Memory B cell (primary cell): ENCODE results near the gene BSND.
A peak's percentile ranks its signal among the peaks of the same experiment; 100 is the strongest.
"Not testable (repeated sequence)": the region's sequence is repeated elsewhere in the genome, so short reads cannot be mapped to it uniquely, and the experiment has no call there.

ENCODE experiments used
- ATAC-seq: fragments of 150-1000 bp; cut with Tn5 transposase; 2 replicates; pipeline ENCODE4 v1.10.0; 2021; ENCODE audit warnings: low read depth, mild to moderate bottlenecking, moderate library complexity
- DNase-seq, 2 donors: peaks; one replicate each; pipeline ENCODE4 v3.0.0; 2022; ENCODE audit warnings: low spot score in 2 of 2
- H3K27ac Mint-ChIP-seq: one replicate; pipeline ENCODE4 v1.8.0; 2022; ENCODE audit warnings: mild to moderate bottlenecking, moderate library complexity, mixed read lengths
- H3K27me3 Mint-ChIP-seq: one replicate; pipeline ENCODE4 v1.8.0; 2022; ENCODE audit warnings: mixed read lengths
- H3K36me3 Mint-ChIP-seq: one replicate; pipeline ENCODE4 v1.8.0; 2022; ENCODE audit warnings: mild to moderate bottlenecking, mixed read lengths
- H3K4me1 Mint-ChIP-seq: one replicate; pipeline ENCODE4 v1.8.0; 2022; ENCODE audit warnings: mixed read lengths
- H3K4me3 Mint-ChIP-seq: one replicate; pipeline ENCODE4 v1.8.0; 2022; ENCODE audit warnings: mild to moderate bottlenecking, moderate library complexity, mixed read lengths
- H3K9me3 Mint-ChIP-seq: one replicate; pipeline ENCODE4 v1.8.0; 2022; ENCODE audit warnings: mixed read lengths

Gene BSND

GRCh38 chr1:55007625-55008024 lies 8.9 kb downstream of the BSND start:
- Mint-ChIP-seq H3K4me1 (no peaks in the 10 kb centered on the region), H3K27ac (no peak overlapping the region), H3K36me3 (no peaks in the 10 kb centered on the region), H3K4me3 (no peak overlapping the region), H3K9me3 (no peaks in the 10 kb centered on the region), H3K27me3 (peaks cover 5% of the 10 kb centered on the region)
- DNase-seq (no peak), ATAC-seq (no peak)

- H3K36me3 Mint-ChIP-seq, result no peaks in the 10 kb centered on the region
- no peaks in the 10 kb centered on the region for H3K9me3 Mint-ChIP-seq
- DNase-seq (no peak), ATAC-seq (no peak)
- H3K4me3 Mint-ChIP-seq, result no peak overlapping the region
- H3K4me1 Mint-ChIP-seq, result no peaks in the 10 kb centered on the region
- no peak overlapping the region for H3K27ac Mint-ChIP-seq
- H3K27me3 Mint-ChIP-seq, result peaks cover 9% of the 10 kb centered on the region
Observed at GRCh38 chr1:55010194-55010886, 11.6 kb downstream of the BSND start.

- no peaks in the 10 kb centered on the region for H3K36me3 Mint-ChIP-seq
- no peak for DNase-seq
- no peak for ATAC-seq
Observed at GRCh38 chr1:55010887-55011217, 12.1 kb downstream of the BSND start.

GRCh38 chr1:55012661-55013060 lies 13.9 kb downstream of the BSND start:
- no peak overlapping the region for H3K4me3 Mint-ChIP-seq
- ATAC-seq, result no peak
- H3K36me3 Mint-ChIP-seq, result no peaks in the 10 kb centered on the region
- H3K9me3 Mint-ChIP-seq, result no peaks in the 10 kb centered on the region
- DNase-seq, result no peak
- H3K4me1 Mint-ChIP-seq, result no peaks in the 10 kb centered on the region
- no peak overlapping the region for H3K27ac Mint-ChIP-seq
- peaks cover 15% of the 10 kb centered on the region for H3K27me3 Mint-ChIP-seq

More at GRCh38 chr1:55010887-55011217, 12.1 kb downstream of the BSND start:
- Mint-ChIP-seq H3K9me3 (no peaks in the 10 kb centered on the region), H3K4me1 (no peaks in the 10 kb centered on the region), H3K4me3 (no peak overlapping the region), H3K27ac (no peak overlapping the region), H3K27me3 (peaks cover 13% of the 10 kb centered on the region)

- Mint-ChIP-seq H3K9me3 (no peaks in the 10 kb centered on the region), H3K4me1 (no peaks in the 10 kb centered on the region), H3K27ac (no peak overlapping the region), H3K36me3 (no peaks in the 10 kb centered on the region), H3K4me3 (no peak overlapping the region), H3K27me3 (peaks cover 16% of the 10 kb centered on the region)
- ATAC-seq (no peak), DNase-seq (no peak)
Observed at GRCh38 chr1:55015123-55015522, 16.4 kb downstream of the BSND start.

- Mint-ChIP-seq H3K9me3 (no peaks in the 10 kb centered on the region), H3K36me3 (no peaks in the 10 kb centered on the region), H3K27me3 (peaks cover 16% of the 10 kb centered on the region), H3K4me1 (no peaks in the 10 kb centered on the region), H3K4me3 (no peak overlapping the region), H3K27ac (no peak overlapping the region)
- ATAC-seq, result no peak
- no peak for DNase-seq
Observed at GRCh38 chr1:55015731-55016620, 17.2 kb downstream of the BSND start.

GRCh38 chr1:55018395-55018794 lies 19.7 kb downstream of the BSND start:
- Mint-ChIP-seq H3K9me3 (no peaks in the 10 kb centered on the region), H3K36me3 (no peaks in the 10 kb centered on the region), H3K27me3 (peaks cover 22% of the 10 kb centered on the region), H3K4me1 (peaks cover 4% of the 10 kb centered on the region), H3K4me3 (no peak overlapping the region), H3K27ac (no peak overlapping the region)
- no peak for DNase-seq
- no peak for ATAC-seq

- Mint-ChIP-seq H3K9me3 (no peaks in the 10 kb centered on the region), H3K27ac (no peak overlapping the region), H3K36me3 (no peaks in the 10 kb centered on the region), H3K4me1 (peaks cover 8% of the 10 kb centered on the region), H3K27me3 (peaks cover 18% of the 10 kb centered on the region), H3K4me3 (no peak overlapping the region)
- DNase-seq, result peak; percentile 20 to 41
- peak; percentile 59 for ATAC-seq
Observed at GRCh38 chr1:55021942-55022546, 23.3 kb downstream of the BSND start.

- H3K27ac Mint-ChIP-seq, result not testable (repeated sequence)
Observed at GRCh38 chr1:55024163-55024562, 25.4 kb downstream of the BSND start.

GRCh38 chr1:55026682-55027081 lies 27.9 kb downstream of the BSND start:
- not testable (repeated sequence) for DNase-seq, H3K27ac Mint-ChIP-seq, H3K36me3 Mint-ChIP-seq, H3K9me3 Mint-ChIP-seq, H3K4me1 Mint-ChIP-seq, H3K4me3 Mint-ChIP-seq, ATAC-seq
- H3K27me3 Mint-ChIP-seq, result peaks cover 24% of the 10 kb centered on the region

More at GRCh38 chr1:55024163-55024562, 25.4 kb downstream of the BSND start:
- H3K4me3 Mint-ChIP-seq, H3K4me1 Mint-ChIP-seq, ATAC-seq, H3K9me3 Mint-ChIP-seq, DNase-seq, H3K36me3 Mint-ChIP-seq: not testable (repeated sequence)
- peaks cover 15% of the 10 kb centered on the region for H3K27me3 Mint-ChIP-seq

GRCh38 chr1:55031098-55031497 lies 32.4 kb downstream of the BSND start:
- H3K9me3 Mint-ChIP-seq, H3K4me3 Mint-ChIP-seq, DNase-seq, H3K4me1 Mint-ChIP-seq, H3K27ac Mint-ChIP-seq, ATAC-seq, H3K36me3 Mint-ChIP-seq: not testable (repeated sequence)
- peaks cover 23% of the 10 kb centered on the region for H3K27me3 Mint-ChIP-seq

GRCh38 chr1:55033265-55033614 lies 34.5 kb downstream of the BSND start:
- peaks cover 2% of the 10 kb centered on the region for H3K9me3 Mint-ChIP-seq
- peaks cover 3% of the 10 kb centered on the region for H3K4me1 Mint-ChIP-seq
- DNase-seq (no peak), ATAC-seq (no peak)
- no peak overlapping the region for H3K27ac Mint-ChIP-seq
- H3K36me3 Mint-ChIP-seq, result peaks cover 2% of the 10 kb centered on the region
- H3K27me3 Mint-ChIP-seq, result peaks cover 29% of the 10 kb centered on the region
- no peak overlapping the region for H3K4me3 Mint-ChIP-seq

- Mint-ChIP-seq H3K9me3 (peaks cover 2% of the 10 kb centered on the region), H3K4me3 (no peak overlapping the region), H3K36me3 (peaks cover 2% of the 10 kb centered on the region), H3K4me1 (peaks cover 3% of the 10 kb centered on the region), H3K27me3 (peaks cover 33% of the 10 kb centered on the region), H3K27ac (no peak overlapping the region)
- no peak for DNase-seq
- ATAC-seq, result no peak
Observed at GRCh38 chr1:55034476-55035133, 35.9 kb downstream of the BSND start.

- H3K4me3 Mint-ChIP-seq, result no peak overlapping the region
- H3K27ac Mint-ChIP-seq, result no peak overlapping the region
- H3K9me3 Mint-ChIP-seq, result peaks cover 2% of the 10 kb centered on the region
- peaks cover 3% of the 10 kb centered on the region for H3K4me1 Mint-ChIP-seq
- peaks cover 32% of the 10 kb centered on the region for H3K27me3 Mint-ChIP-seq
- no peak for DNase-seq
- ATAC-seq, result no peak
- H3K36me3 Mint-ChIP-seq, result peaks cover 2% of the 10 kb centered on the region
Observed at GRCh38 chr1:55035904-55036303, 37.2 kb downstream of the BSND start.
